ENCODE data around the gene NUDCD2. TPM values are rescaled to one million over a fixed set of nuclear protein-coding genes. Genes with fewer than 3 reads are reported as not detected.

NUDCD2 gene
- total RNA-seq, 1 donor from 2014 or later, result 48.0 TPM

- intact Hi-C loops (cut with micrococcal nuclease), result no loop called here
- DNase-seq (ENCODE audit: low spot score), result no peak
- Mint-ChIP-seq H3K4me1 (ENCODE audit: low read depth) (peaks cover 6% of the 10 kb centered on the region), H3K27ac (no peak overlapping the region), H3K27me3 (ENCODE audit: low read depth) (no peaks in the 10 kb centered on the region), H3K36me3 (ENCODE audit: low read depth) (peaks cover 9% of the 10 kb centered on the region), H3K9me3 (no peaks in the 10 kb centered on the region), H3K4me3 (ENCODE audit: low read depth) (no peak overlapping the region)
Measured at GRCh38 chr5:163497315-163497714, 37.4 kb upstream of the NUDCD2 start.

GRCh38 chr5:163496286-163496685, 36.4 kb upstream of the NUDCD2 start:
- no peak overlapping the region for H3K27ac Mint-ChIP-seq
- no peak for DNase-seq (ENCODE audit: low spot score)
- no peaks in the 10 kb centered on the region for H3K9me3 Mint-ChIP-seq
- peaks cover 4% of the 10 kb centered on the region for H3K4me1 Mint-ChIP-seq (ENCODE audit: low read depth)
- H3K4me3 Mint-ChIP-seq (ENCODE audit: low read depth), result no peak overlapping the region
- intact Hi-C loops (cut with micrococcal nuclease), result no loop called here
- no peaks in the 10 kb centered on the region for H3K27me3 Mint-ChIP-seq (ENCODE audit: low read depth)
- H3K36me3 Mint-ChIP-seq (ENCODE audit: low read depth), result peaks cover 13% of the 10 kb centered on the region

- Mint-ChIP-seq H3K36me3 (ENCODE audit: low read depth) (peaks cover 42% of the 10 kb centered on the region), H3K4me3 (ENCODE audit: low read depth) (no peak overlapping the region), H3K4me1 (ENCODE audit: low read depth) (peaks cover 3% of the 10 kb centered on the region), H3K27me3 (ENCODE audit: low read depth) (no peaks in the 10 kb centered on the region), H3K9me3 (no peaks in the 10 kb centered on the region), H3K27ac (no peak overlapping the region)
- DNase-seq (ENCODE audit: low spot score), result no peak
- intact Hi-C loops (cut with micrococcal nuclease), result loop anchor here (2.0 kb wide), 1 partner anchor 15 kb away; the partner anchor contains the start of gene MAT2B
Measured at GRCh38 chr5:163489745-163490075, 29.8 kb upstream of the NUDCD2 start.

- peak overlapping the region; percentile 33 for H3K27ac Mint-ChIP-seq
- H3K4me1 Mint-ChIP-seq (ENCODE audit: low read depth), result peaks cover 3% of the 10 kb centered on the region
- H3K27me3 Mint-ChIP-seq (ENCODE audit: low read depth), result no peaks in the 10 kb centered on the region
- intact Hi-C loops (cut with micrococcal nuclease), result loop anchor here (2.0 kb wide), 1 partner anchor 16 kb away; the partner anchor contains the start of gene MAT2B
- DNase-seq (ENCODE audit: low spot score), result no peak
- H3K4me3 Mint-ChIP-seq (ENCODE audit: low read depth), result no peak overlapping the region
- no peaks in the 10 kb centered on the region for H3K9me3 Mint-ChIP-seq
- peaks cover 45% of the 10 kb centered on the region for H3K36me3 Mint-ChIP-seq (ENCODE audit: low read depth)
Measured at GRCh38 chr5:163489055-163489744, 29.3 kb upstream of the NUDCD2 start.

GRCh38 chr5:163478982-163479271, 19.0 kb upstream of the NUDCD2 start:
- Mint-ChIP-seq H3K9me3 (no peaks in the 10 kb centered on the region), H3K4me3 (ENCODE audit: low read depth) (no peak overlapping the region), H3K36me3 (ENCODE audit: low read depth) (peaks cover 82% of the 10 kb centered on the region), H3K27me3 (ENCODE audit: low read depth) (no peaks in the 10 kb centered on the region), H3K27ac (no peak overlapping the region), H3K4me1 (ENCODE audit: low read depth) (peaks cover 15% of the 10 kb centered on the region)
- no peak for DNase-seq (ENCODE audit: low spot score)
- intact Hi-C loops (cut with micrococcal nuclease), result no loop called here

- intact Hi-C loops (cut with micrococcal nuclease), result no loop called here
- H3K27me3 Mint-ChIP-seq (ENCODE audit: low read depth), result no peaks in the 10 kb centered on the region
- peaks cover 82% of the 10 kb centered on the region for H3K36me3 Mint-ChIP-seq (ENCODE audit: low read depth)
- peak overlapping the region; percentile 28 for H3K27ac Mint-ChIP-seq
- peaks cover 15% of the 10 kb centered on the region for H3K4me1 Mint-ChIP-seq (ENCODE audit: low read depth)
- no peak for DNase-seq (ENCODE audit: low spot score)
- no peak overlapping the region for H3K4me3 Mint-ChIP-seq (ENCODE audit: low read depth)
- H3K9me3 Mint-ChIP-seq, result no peaks in the 10 kb centered on the region
Measured at GRCh38 chr5:163478126-163478981, 18.5 kb upstream of the NUDCD2 start.

- intact Hi-C loops (cut with micrococcal nuclease), result no loop called here
- Mint-ChIP-seq H3K36me3 (ENCODE audit: low read depth) (peaks cover 80% of the 10 kb centered on the region), H3K27me3 (ENCODE audit: low read depth) (no peaks in the 10 kb centered on the region), H3K4me3 (ENCODE audit: low read depth) (no peak overlapping the region), H3K9me3 (no peaks in the 10 kb centered on the region), H3K4me1 (ENCODE audit: low read depth) (peaks cover 17% of the 10 kb centered on the region), H3K27ac (peak overlapping the region; percentile 46)
- DNase-seq (ENCODE audit: low spot score), result no peak
Measured at GRCh38 chr5:163475411-163475810, 15.5 kb upstream of the NUDCD2 start.

GRCh38 chr5:163473635-163474243, 13.8 kb upstream of the NUDCD2 start:
- Mint-ChIP-seq H3K9me3 (no peaks in the 10 kb centered on the region), H3K4me3 (ENCODE audit: low read depth) (no peak overlapping the region), H3K27ac (no peak overlapping the region), H3K4me1 (ENCODE audit: low read depth) (peaks cover 12% of the 10 kb centered on the region), H3K27me3 (ENCODE audit: low read depth) (no peaks in the 10 kb centered on the region), H3K36me3 (ENCODE audit: low read depth) (peaks cover 78% of the 10 kb centered on the region)
- intact Hi-C loops (cut with micrococcal nuclease), result no loop called here
- DNase-seq (ENCODE audit: low spot score), result no peak

GRCh38 chr5:163467682-163468081, 7.8 kb upstream of the NUDCD2 start:
- Mint-ChIP-seq H3K27ac (peak overlapping the region; percentile 74), H3K9me3 (no peaks in the 10 kb centered on the region), H3K36me3 (ENCODE audit: low read depth) (peaks cover 60% of the 10 kb centered on the region), H3K4me3 (ENCODE audit: low read depth) (peak overlapping the region; percentile 4), H3K27me3 (ENCODE audit: low read depth) (no peaks in the 10 kb centered on the region), H3K4me1 (ENCODE audit: low read depth) (peaks cover 30% of the 10 kb centered on the region)
- DNase-seq (ENCODE audit: low spot score), result no peak
- intact Hi-C loops (cut with micrococcal nuclease), result loop anchor here (2.0 kb wide), 1 partner anchor 13 kb away; no protein-coding TSS in a partner anchor

- peak overlapping the region; percentile 99 for H3K27ac Mint-ChIP-seq
Measured at GRCh38 chr5:163463063-163463435, 3.1 kb upstream of the NUDCD2 start.

GRCh38 chr5:163460562-163461171, 765 bp upstream of the NUDCD2 start, which contains the start of gene HMMR:
HMMR (plus strand) TSS chr5:163460632; CDS start chr5:163460693, 61 bp downstream.
- H3K27ac Mint-ChIP-seq, result peak within 1 kb of the TSS; percentile 99
- H3K9me3 Mint-ChIP-seq, result no peaks in the 10 kb centered on the region
- peak within 1 kb of the TSS; percentile 95 for H3K4me3 Mint-ChIP-seq (ENCODE audit: low read depth)
- no peak for DNase-seq (ENCODE audit: low spot score)
- H3K27me3 Mint-ChIP-seq (ENCODE audit: low read depth), result no peaks in the 10 kb centered on the region
- H3K36me3 Mint-ChIP-seq (ENCODE audit: low read depth), result peaks cover 39% of the 10 kb centered on the region
- H3K4me1 Mint-ChIP-seq (ENCODE audit: low read depth), result peaks cover 44% of the 10 kb centered on the region
- intact Hi-C loops (cut with micrococcal nuclease), result loop anchor here (1.0 kb wide), 2 partner anchors 23 to 45 kb away; partner anchors contain the start of genes CCNG1 and MAT2B

More at GRCh38 chr5:163463063-163463435, 3.1 kb upstream of the NUDCD2 start:
- no peak for DNase-seq (ENCODE audit: low spot score)
- peaks cover 35% of the 10 kb centered on the region for H3K4me1 Mint-ChIP-seq (ENCODE audit: low read depth)
- H3K36me3 Mint-ChIP-seq (ENCODE audit: low read depth), result peaks cover 29% of the 10 kb centered on the region
- intact Hi-C loops (cut with micrococcal nuclease), result no loop called here
- H3K27me3 Mint-ChIP-seq (ENCODE audit: low read depth), result no peaks in the 10 kb centered on the region
- H3K4me3 Mint-ChIP-seq (ENCODE audit: low read depth), result peak overlapping the region; percentile 28
- H3K9me3 Mint-ChIP-seq, result no peaks in the 10 kb centered on the region

- peak overlapping the region; percentile 99 for H3K27ac Mint-ChIP-seq
- peaks cover 44% of the 10 kb centered on the region for H3K36me3 Mint-ChIP-seq (ENCODE audit: low read depth)
- H3K27me3 Mint-ChIP-seq (ENCODE audit: low read depth), result no peaks in the 10 kb centered on the region
- intact Hi-C loops (cut with micrococcal nuclease), result no loop called here
- no peaks in the 10 kb centered on the region for H3K9me3 Mint-ChIP-seq
- peak overlapping the region; percentile 95 for H3K4me3 Mint-ChIP-seq (ENCODE audit: low read depth)
- DNase-seq (ENCODE audit: low spot score), result no peak
- H3K4me1 Mint-ChIP-seq (ENCODE audit: low read depth), result peaks cover 46% of the 10 kb centered on the region
Measured at GRCh38 chr5:163459462-163459818, 462 bp downstream of the NUDCD2 start.
